Colonic mucosa (tissue), 4 donors: ENCODE results near the gene ADPRM. TPM values are rescaled to one million over a fixed set of nuclear protein-coding genes. Genes with fewer than 3 reads are reported as not detected.

Source experiments
- DNase-seq: peaks from one replicate; pipeline ENCODE4 v3.0.0-alpha.2; 2020
- H3K27ac ChIP-seq: fragments of 200-600 bp; one replicate; pipeline ENCODE4 v1.8.0; 2021
- H3K27me3 ChIP-seq: fragments of 200-600 bp; one replicate; pipeline ENCODE4 v1.8.0; 2021
- H3K36me3 ChIP-seq: fragments of 200-600 bp; one replicate; pipeline ENCODE4 v1.8.0; 2021
- H3K4me1 ChIP-seq: fragments of 200-600 bp; one replicate; pipeline ENCODE4 v1.8.0; 2021; ENCODE audit warnings: mild to moderate bottlenecking
- H3K4me3 ChIP-seq: fragments of 200-600 bp; one replicate; pipeline ENCODE4 v1.8.0; 2021
- H3K9ac ChIP-seq, 2 donors: one replicate each; pipeline ENCODE4 v1.7.0; 2013; ENCODE audit warnings: control low read depth in 2 of 2, low read depth in 2 of 2, low read length in 2 of 2
- H3K9me3 ChIP-seq: fragments of 200-600 bp; one replicate; pipeline ENCODE4 v1.8.0; 2021
- intact Hi-C: fragments of 100-400 bp; cut with DNase I; formaldehyde crosslinking; loops from one replicate; pipeline ENCODE4 v1.14.1; 2022
- total RNA-seq, 2 donors: library from RNA; stranded (reverse); fragmentation: NEBNext Ultra II Directional in 1 of 2; extraction: Animal tissue kit (Norgen Biotek cat#: 25700) in 1 of 2; gene quantifications; one replicate each; pipeline ENCODE4 v1.2.1, GENCODE V29; 2021
- TF ChIP-seq, protein P1 (sequence below): fragments of 200-600 bp; IDR thresholded peaks from one replicate; pipeline ENCODE4 v1.8.0; 2022; ENCODE audit warnings: antibody characterized with exemption, mild to moderate bottlenecking
- donor health status: healthy.
- donor health status: DM: no; HTN: no; CAD: no.
- donor health status: DM: no; HTN: no; CAD: no.

The ADPRM gene
- total RNA-seq, 2 donors from 2014 or later: 4.1 to 7.7 TPM

DNA sequence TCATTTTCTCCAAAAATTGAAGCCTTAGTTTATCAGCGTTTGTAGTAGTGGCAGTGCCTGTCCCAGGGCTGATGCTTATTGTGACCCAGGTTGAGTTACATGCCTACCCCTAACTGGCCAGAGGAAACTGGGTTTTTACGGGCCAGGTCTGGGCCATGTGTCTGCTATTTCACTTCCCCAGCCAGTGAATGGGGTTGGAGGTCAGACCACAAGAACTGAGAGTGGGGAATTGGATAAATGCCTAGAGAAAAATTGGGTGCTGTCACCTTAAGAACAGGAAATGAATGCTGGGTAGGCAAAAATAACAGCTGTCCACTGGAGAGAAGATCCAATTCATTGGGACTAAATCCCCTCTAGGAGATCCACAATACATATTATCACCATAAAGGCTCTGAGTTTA is 5.2 kb downstream of the ADPRM start:
- peaks cover 6% of the 10 kb centered on the region for H3K4me1 ChIP-seq
- no peaks in the 10 kb centered on the region for H3K9me3 ChIP-seq
- H3K4me3 ChIP-seq: no peak overlapping the region
- no peak overlapping the region for H3K27ac ChIP-seq
- DNase-seq: no peak
- H3K9ac ChIP-seq: no peak overlapping the region
- TF ChIP-seq, protein P1, sequence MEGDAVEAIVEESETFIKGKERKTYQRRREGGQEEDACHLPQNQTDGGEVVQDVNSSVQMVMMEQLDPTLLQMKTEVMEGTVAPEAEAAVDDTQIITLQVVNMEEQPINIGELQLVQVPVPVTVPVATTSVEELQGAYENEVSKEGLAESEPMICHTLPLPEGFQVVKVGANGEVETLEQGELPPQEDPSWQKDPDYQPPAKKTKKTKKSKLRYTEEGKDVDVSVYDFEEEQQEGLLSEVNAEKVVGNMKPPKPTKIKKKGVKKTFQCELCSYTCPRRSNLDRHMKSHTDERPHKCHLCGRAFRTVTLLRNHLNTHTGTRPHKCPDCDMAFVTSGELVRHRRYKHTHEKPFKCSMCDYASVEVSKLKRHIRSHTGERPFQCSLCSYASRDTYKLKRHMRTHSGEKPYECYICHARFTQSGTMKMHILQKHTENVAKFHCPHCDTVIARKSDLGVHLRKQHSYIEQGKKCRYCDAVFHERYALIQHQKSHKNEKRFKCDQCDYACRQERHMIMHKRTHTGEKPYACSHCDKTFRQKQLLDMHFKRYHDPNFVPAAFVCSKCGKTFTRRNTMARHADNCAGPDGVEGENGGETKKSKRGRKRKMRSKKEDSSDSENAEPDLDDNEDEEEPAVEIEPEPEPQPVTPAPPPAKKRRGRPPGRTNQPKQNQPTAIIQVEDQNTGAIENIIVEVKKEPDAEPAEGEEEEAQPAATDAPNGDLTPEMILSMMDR: no peak
- H3K36me3 ChIP-seq: no peaks in the 10 kb centered on the region
- no peaks in the 10 kb centered on the region for H3K27me3 ChIP-seq
- intact Hi-C loops: no loop called here

GRCh38 chr17:10705727-10706126 is 8.3 kb downstream of the ADPRM start:
- no peaks in the 10 kb centered on the region for H3K4me1 ChIP-seq
- no peaks in the 10 kb centered on the region for H3K36me3 ChIP-seq
- intact Hi-C loops: no loop called here
- H3K9me3 ChIP-seq: no peaks in the 10 kb centered on the region
- H3K27ac ChIP-seq: no peak overlapping the region
- H3K4me3 ChIP-seq: no peak overlapping the region
- no peak for DNase-seq
- no peak overlapping the region for H3K9ac ChIP-seq
- H3K27me3 ChIP-seq: no peaks in the 10 kb centered on the region
- TF ChIP-seq, protein P1: no peak

- Histone ChIP-seq H3K27me3 (no peaks in the 10 kb centered on the region), H3K4me3 (no peak overlapping the region), H3K9ac (no peak overlapping the region), H3K9me3 (no peaks in the 10 kb centered on the region), H3K27ac (no peak overlapping the region), H3K4me1 (no peaks in the 10 kb centered on the region), H3K36me3 (peaks cover 8% of the 10 kb centered on the region)
- TF ChIP-seq, protein P1: no peak
- intact Hi-C loops: no loop called here
- DNase-seq: no peak
Measured at GRCh38 chr17:10713318-10713717, 15.9 kb downstream of the ADPRM start.

DNA sequence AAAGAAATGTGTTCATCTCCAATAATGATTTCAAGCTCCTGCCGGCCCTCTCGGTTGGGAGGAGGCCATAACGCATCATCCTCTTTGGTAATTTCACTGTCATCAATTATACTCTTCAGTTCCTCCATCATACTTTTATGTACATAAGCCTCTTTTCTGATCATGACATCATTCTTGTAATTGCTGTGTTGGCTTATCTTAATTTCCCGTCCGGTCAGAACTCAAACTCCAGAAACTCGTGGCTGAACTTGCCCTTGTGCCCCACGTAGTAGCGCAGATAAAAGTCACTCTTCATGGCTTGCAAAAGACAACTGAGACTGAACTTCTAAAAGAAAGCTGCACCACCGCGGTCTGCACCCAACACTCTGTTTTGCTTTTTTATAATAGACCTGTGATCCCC is 18.8 kb downstream of the ADPRM start:
- no peaks in the 10 kb centered on the region for H3K9me3 ChIP-seq

DNA sequence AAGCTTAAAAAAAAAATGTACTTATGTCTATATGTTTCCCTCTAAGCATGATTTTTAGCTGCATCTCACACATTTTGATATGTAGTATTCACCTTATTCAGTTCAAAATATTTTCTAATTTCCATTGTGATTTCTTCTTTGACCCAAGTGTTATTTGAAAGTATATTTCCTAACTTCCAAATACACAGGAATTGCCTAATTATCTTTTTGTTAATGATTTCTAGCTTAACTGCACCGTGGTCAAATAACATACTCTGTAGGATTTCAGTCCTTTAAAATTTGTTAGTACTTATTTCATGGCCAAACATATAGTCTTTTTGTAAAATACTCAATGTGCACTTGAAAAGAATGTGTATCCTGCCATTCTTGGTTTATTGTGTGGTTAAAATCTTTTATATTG is 21.2 kb downstream of the ADPRM start:
- Histone ChIP-seq H3K9ac (no peak overlapping the region), H3K4me1 (no peaks in the 10 kb centered on the region), H3K36me3 (no peaks in the 10 kb centered on the region), H3K27ac (no peak overlapping the region), H3K9me3 (no peaks in the 10 kb centered on the region), H3K27me3 (no peaks in the 10 kb centered on the region), H3K4me3 (no peak overlapping the region)
- intact Hi-C loops: no loop called here
- TF ChIP-seq, protein P1: no peak
- no peak for DNase-seq

More for the DNA sequence above, 18.8 kb downstream of the ADPRM start:
- no peak for DNase-seq
- TF ChIP-seq, protein P1: no peak
- intact Hi-C loops: no loop called here
- Histone ChIP-seq H3K9ac (no peak overlapping the region), H3K4me3 (no peak overlapping the region), H3K27ac (no peak overlapping the region), H3K27me3 (no peaks in the 10 kb centered on the region), H3K36me3 (peaks cover 8% of the 10 kb centered on the region), H3K4me1 (no peaks in the 10 kb centered on the region)
